GM23338 (cell line): ENCODE measurements around the gene UBTD1. TPM values are rescaled to one million over a fixed set of nuclear protein-coding genes. Genes with fewer than 3 reads are reported as not detected.

Experiments used
- polyA plus RNA-seq: library from polyadenylated mRNA; unstranded; fragments of >200 nt; fragmentation: Nextera tagmentation; extraction: Ambion mirVana; gene quantifications from 2 replicates; pipeline ENCODE4 v1.2.1, GENCODE V29; 2016
- total RNA-seq: library from RNA; depleted of rRNA; stranded (reverse); fragments of >200 nt; shearing (Covaris generic); gene quantifications from 2 replicates; pipeline ENCODE4 v1.2.3, GENCODE V29; 2014; rRNA removed

Gene UBTD1
- total and polyA plus RNA-seq, 2 experiments from 2014 or later, result 17.3 to 29.0 TPM

Other genes starting within 250 kb of the UBTD1 start
- gene ARHGAP19, start 206.3 kb upstream of the UBTD1 start, total RNA-seq, result 35.9 and 38.8 TPM in 2 replicates
- 7.6 and 11.5 TPM in 2 replicates for gene ARHGAP19, start 206.3 kb upstream of the UBTD1 start, polyA plus RNA-seq
- gene FRAT1, start 179.7 kb upstream of the UBTD1 start, total RNA-seq, result 6.1 and 8.5 TPM in 2 replicates
- 1.4 and 1.7 TPM in 2 replicates for gene FRAT1, start 179.7 kb upstream of the UBTD1 start, polyA plus RNA-seq
- 87.5 and 109 TPM in 2 replicates for gene FRAT2, start 164.2 kb upstream of the UBTD1 start, total RNA-seq
- 24.5 and 44.0 TPM in 2 replicates for gene FRAT2, start 164.2 kb upstream of the UBTD1 start, polyA plus RNA-seq
- 62.6 and 66.4 TPM in 2 replicates for gene RRP12, start 97.6 kb upstream of the UBTD1 start, total RNA-seq
- 49.5 and 53.4 TPM in 2 replicates for gene RRP12, start 97.6 kb upstream of the UBTD1 start, polyA plus RNA-seq
- 870 and 930 TPM in 2 replicates for gene PGAM1, start 72.7 kb upstream of the UBTD1 start, total RNA-seq
- 492 and 497 TPM in 2 replicates for gene PGAM1, start 72.7 kb upstream of the UBTD1 start, polyA plus RNA-seq
- 63.6 and 66.3 TPM in 2 replicates for gene EXOSC1, start 52.9 kb upstream of the UBTD1 start, total RNA-seq
- gene EXOSC1, start 52.9 kb upstream of the UBTD1 start, polyA plus RNA-seq, result 127 and 131 TPM in 2 replicates
- 58.1 and 58.2 TPM in 2 replicates for gene ZDHHC16, start 52.7 kb upstream of the UBTD1 start, total RNA-seq
- 33.3 and 35.1 TPM in 2 replicates for gene ZDHHC16, start 52.7 kb upstream of the UBTD1 start, polyA plus RNA-seq
- 221 and 252 TPM in 2 replicates for gene MMS19, start 502 bp upstream of the UBTD1 start, total RNA-seq
- gene MMS19, start 502 bp upstream of the UBTD1 start, polyA plus RNA-seq, result 74.7 and 81.5 TPM in 2 replicates
- not detected in 2 replicates for gene ANKRD2, start 73.9 kb downstream of the UBTD1 start, total RNA-seq
- not detected in 2 replicates for gene ANKRD2, start 73.9 kb downstream of the UBTD1 start, polyA plus RNA-seq
- gene HOGA1, start 85.5 kb downstream of the UBTD1 start, total RNA-seq, result not detected in 2 replicates
- 0.15 TPM in 1 of 2 replicates, not detected in the other for gene HOGA1, start 85.5 kb downstream of the UBTD1 start, polyA plus RNA-seq
- gene C10orf62, start 90.8 kb downstream of the UBTD1 start, total RNA-seq, result not detected in 2 replicates
- gene C10orf62, start 90.8 kb downstream of the UBTD1 start, polyA plus RNA-seq, result not detected in 2 replicates
- 9.0 and 17.6 TPM in 2 replicates for gene MORN4, start 134.6 kb downstream of the UBTD1 start, total RNA-seq
- gene MORN4, start 134.6 kb downstream of the UBTD1 start, polyA plus RNA-seq, result 49.5 and 50.0 TPM in 2 replicates
- 23.3 and 29.2 TPM in 2 replicates for gene PI4K2A, start 141.7 kb downstream of the UBTD1 start, total RNA-seq
- gene PI4K2A, start 141.7 kb downstream of the UBTD1 start, polyA plus RNA-seq, result 8.1 and 8.6 TPM in 2 replicates
- 7.4 and 8.2 TPM in 2 replicates for gene AVPI1, start 188.3 kb downstream of the UBTD1 start, total RNA-seq
- gene AVPI1, start 188.3 kb downstream of the UBTD1 start, polyA plus RNA-seq, result 7.6 and 8.9 TPM in 2 replicates
- gene MARVELD1, start 214.8 kb downstream of the UBTD1 start, total RNA-seq, result 19.3 and 23.7 TPM in 2 replicates
- 7.3 and 8.7 TPM in 2 replicates for gene MARVELD1, start 214.8 kb downstream of the UBTD1 start, polyA plus RNA-seq
- gene ZFYVE27, start 238.2 kb downstream of the UBTD1 start, total RNA-seq, result 20.7 and 25.8 TPM in 2 replicates
- 13.3 and 15.0 TPM in 2 replicates for gene ZFYVE27, start 238.2 kb downstream of the UBTD1 start, polyA plus RNA-seq